ENCODE data around the gene LRP5.

GRCh38 chr11:68372625-68373024, 60.2 kb downstream of the LRP5 start:
- no peak for TF ChIP-seq CTCF (IDR thresholded peaks at IDR 0.05)
- no peak for TF ChIP-seq POLR2A (IDR thresholded peaks at IDR 0.05)
